Fibroblast of villous mesenchyme (primary cell): ENCODE measurements around the gene CADM1. TPM values are rescaled to one million over a fixed set of nuclear protein-coding genes. Genes with fewer than 3 reads are reported as not detected.
A peak's percentile ranks its signal among the peaks of the same experiment; 100 is the strongest.

Experiments used
- DNase-seq: peaks from one replicate; pipeline ENCODE4 v3.0.0-alpha.2; 2010; ENCODE audit warnings: low read depth
- H3K4me3 ChIP-seq: 2 replicates; pipeline ENCODE4 v1.5.1; 2011; ENCODE audit warnings: low read depth, mild to moderate bottlenecking, low read length
- total RNA-seq: library from RNA; depleted of rRNA; stranded (reverse); fragments of >200 nt; gene quantifications from 2 replicates; pipeline ENCODE4 v1.2.3, GENCODE V29; 2012
- TF ChIP-seq, protein P1 (sequence below): IDR thresholded peaks from 2 replicates; pipeline ENCODE4 v1.5.1; 2012; ENCODE audit warnings: low read depth, mild to moderate bottlenecking, low read length; ENCODE audit not compliant: insufficient read depth

CADM1 gene
- total RNA-seq, 1 donor, result 9.1 TPM

DNA sequence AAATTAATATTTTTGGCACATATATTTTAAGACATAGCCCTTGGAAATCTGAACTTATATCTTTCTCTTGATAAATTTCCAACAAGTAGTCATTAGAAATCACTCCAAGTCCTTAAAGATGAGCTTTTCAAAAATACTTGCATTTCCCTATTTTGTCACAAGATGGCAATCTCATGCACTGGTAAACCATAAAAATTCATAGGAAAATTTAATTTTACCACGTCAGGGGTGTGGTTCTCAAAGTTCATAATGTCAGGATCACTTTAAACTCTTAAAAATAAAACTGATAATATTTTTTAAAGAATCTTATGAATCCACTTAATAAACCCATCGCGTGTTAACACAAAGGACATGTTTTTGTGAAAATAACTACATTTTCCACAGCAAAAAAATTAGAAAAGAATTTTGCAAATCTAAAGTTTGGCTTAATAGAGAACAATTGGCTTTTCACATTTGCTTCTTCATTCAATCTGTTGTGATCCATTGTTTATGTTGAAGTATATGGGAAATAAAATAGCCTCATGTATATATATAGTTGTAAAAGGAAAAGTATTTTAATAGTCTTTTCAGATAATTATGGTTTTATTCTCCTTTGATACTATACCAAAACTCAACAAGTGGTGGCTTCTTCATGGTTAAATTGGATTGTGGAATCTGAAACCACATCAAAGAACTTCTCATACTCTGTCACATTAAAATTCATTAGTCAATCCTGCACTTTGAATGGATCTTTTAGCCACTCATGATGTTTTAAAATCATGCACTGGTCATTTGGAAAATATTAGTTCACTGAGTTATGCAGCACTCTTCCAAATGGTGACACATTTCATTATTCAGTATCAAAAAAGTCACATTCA lies 169.1 kb downstream of the CADM1 start:
- no peak overlapping the region for H3K4me3 ChIP-seq
- DNase-seq, result peak; percentile 38
- TF ChIP-seq, protein P1, sequence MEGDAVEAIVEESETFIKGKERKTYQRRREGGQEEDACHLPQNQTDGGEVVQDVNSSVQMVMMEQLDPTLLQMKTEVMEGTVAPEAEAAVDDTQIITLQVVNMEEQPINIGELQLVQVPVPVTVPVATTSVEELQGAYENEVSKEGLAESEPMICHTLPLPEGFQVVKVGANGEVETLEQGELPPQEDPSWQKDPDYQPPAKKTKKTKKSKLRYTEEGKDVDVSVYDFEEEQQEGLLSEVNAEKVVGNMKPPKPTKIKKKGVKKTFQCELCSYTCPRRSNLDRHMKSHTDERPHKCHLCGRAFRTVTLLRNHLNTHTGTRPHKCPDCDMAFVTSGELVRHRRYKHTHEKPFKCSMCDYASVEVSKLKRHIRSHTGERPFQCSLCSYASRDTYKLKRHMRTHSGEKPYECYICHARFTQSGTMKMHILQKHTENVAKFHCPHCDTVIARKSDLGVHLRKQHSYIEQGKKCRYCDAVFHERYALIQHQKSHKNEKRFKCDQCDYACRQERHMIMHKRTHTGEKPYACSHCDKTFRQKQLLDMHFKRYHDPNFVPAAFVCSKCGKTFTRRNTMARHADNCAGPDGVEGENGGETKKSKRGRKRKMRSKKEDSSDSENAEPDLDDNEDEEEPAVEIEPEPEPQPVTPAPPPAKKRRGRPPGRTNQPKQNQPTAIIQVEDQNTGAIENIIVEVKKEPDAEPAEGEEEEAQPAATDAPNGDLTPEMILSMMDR, result peak; percentile 64

GRCh38 chr11:115333949-115334348 lies 170.3 kb downstream of the CADM1 start:
- DNase-seq, result no peak
- H3K4me3 ChIP-seq, result no peak overlapping the region
- TF ChIP-seq, protein P1, result no peak

DNA sequence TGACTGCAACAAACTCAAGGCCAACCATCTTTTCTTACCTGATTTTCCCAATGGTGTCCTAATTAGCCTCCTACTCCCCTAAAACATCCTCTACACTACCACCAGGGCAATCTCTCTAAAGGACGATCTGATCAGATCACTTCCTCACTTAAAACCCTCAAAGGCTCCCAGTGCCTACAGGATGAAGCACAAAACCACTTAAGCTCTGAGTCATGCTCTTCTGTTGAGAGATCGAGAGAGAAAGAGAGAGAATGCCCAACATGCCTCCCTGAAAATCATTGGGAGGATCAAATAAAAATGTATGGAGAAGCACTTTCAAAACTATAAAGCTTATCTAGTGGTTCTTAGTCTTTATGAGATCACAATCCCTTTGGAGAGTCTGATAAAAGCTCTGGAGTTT lies 171.1 kb downstream of the CADM1 start:
- peak; percentile 17 for DNase-seq
- TF ChIP-seq, protein P1, result no peak
- H3K4me3 ChIP-seq, result no peak overlapping the region

DNA sequence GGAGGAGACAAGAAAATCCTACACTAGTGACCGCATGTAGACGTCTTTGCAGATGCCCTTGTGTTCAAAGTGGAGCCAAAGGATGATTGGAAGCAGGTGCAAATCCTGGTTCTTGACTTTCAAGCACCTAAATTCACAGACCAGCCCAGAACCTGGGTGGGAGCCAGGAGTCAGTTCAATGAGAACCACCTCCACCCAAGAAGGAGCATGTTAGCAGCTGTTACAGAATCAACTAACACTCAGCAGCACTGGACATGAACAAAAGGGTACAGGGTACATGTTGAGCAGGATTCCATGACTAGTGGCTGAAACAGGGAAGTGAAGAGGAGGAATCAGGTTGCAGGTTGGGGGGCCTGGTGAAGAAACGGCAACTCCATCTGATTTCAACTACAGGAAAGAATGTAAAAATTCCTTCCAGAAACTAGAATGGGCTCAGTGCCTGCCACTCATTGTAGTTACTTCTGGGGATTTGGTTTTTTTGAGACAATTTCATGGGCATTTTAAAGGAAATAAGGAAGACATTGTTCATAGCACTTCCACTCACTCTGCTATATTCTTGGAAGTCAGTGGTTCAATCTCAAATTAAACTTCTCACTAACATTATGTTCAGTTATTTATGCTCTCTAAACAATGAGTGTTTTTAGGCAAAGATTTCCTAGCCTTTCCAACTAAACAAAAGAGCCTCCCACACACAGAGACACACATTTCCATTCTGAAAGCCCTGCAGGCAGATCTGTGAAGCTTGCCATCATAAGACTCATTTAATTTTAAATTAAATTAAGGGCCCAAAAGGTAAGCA lies 173.3 kb downstream of the CADM1 start:
- H3K4me3 ChIP-seq, result no peak overlapping the region
- TF ChIP-seq, protein P1, result no peak
- no peak for DNase-seq

DNA sequence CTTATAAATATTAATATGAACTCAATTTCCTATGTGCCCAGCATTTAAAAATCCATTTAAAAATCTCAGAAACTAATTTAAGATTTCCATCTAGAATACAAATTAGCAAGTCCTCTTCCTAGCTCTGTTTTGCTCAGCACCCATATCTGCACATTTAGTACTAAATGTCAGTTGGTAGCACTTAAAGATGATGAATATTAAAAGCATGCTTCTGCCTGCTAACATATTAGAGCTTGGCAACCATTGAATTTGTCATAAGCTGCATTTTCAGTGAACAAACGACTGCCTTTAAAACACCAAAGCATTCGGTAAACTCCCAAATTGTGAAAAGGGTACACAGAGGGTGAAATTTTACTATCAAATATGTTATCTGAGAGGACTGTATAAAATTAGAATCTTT lies 177.7 kb downstream of the CADM1 start:
- TF ChIP-seq, protein P1, result no peak
- DNase-seq, result no peak
- no peak overlapping the region for H3K4me3 ChIP-seq

GRCh38 chr11:115325523-115325922 lies 178.7 kb downstream of the CADM1 start:
- no peak overlapping the region for H3K4me3 ChIP-seq
- TF ChIP-seq, protein P1, result no peak
- DNase-seq, result no peak
